Activated effector memory CD4-positive, alpha-beta T cell treated with Interleukin-2 at 50 U/mL for 16 hours (primary cell): ENCODE results near the gene KIRREL3.

Experiments
- DNase-seq: peaks from one replicate; pipeline ENCODE4 v3.0.0-alpha.2; 2020

Gene KIRREL3

DNA sequence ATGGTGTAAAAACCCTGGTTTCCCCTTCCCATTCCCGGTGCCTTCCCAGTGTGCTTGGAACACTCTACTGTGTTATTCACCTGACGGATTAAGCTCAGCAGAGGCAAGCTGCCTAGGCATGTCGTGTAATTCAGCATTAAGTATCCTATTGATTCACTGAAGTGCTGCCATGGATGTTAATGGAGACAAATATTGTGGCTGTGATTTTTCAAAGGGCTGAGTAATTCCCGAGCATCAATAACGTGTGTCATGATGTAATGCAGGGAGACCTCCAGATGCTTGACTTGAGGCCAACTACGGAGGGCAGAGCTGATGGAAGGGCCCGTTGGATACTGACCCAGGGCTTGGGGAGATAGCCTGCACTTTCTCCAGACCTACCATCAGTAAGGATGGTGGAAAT, 376.1 kb downstream of the KIRREL3 start:
- DNase-seq = no peak

DNA sequence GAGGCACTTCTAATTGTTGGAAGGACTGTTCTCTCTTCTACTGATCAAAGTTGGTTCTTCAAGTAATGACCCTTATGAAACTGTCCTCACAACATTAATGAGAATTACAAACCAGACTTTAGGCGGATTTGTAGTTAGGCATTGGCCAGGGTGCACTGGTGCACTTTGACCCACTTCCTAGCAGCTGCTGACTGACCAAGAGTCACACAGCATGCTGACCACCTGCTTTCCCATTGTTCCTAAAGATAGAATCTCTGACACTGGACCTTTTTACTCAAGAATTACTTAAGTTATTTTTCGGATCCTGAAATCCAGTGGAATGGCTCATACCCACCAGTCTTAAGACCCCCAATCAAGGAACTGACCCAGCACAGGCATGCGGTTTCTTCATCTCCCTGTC, 381.1 kb downstream of the KIRREL3 start:
- no peak for DNase-seq

DNA sequence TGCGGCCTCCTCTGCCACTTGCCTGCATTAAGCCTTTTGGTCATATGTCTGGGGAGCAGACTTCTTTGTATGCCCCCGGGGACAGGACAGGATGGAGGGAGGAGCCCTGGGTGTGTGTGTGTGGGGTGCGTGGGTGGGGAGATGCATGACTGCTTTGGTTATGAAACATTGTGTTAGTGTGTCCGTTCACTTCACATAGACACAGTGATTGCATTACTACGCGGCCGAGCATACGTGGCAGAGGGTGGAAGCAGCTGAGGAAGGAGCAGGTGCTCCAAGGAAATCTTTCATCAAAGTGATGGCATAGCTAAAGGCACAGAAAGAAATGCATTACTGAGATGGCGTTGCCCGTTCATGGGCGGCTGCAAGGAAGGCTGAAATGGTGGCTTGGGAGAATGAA, 384.7 kb downstream of the KIRREL3 start:
- DNase-seq = no peak

DNA sequence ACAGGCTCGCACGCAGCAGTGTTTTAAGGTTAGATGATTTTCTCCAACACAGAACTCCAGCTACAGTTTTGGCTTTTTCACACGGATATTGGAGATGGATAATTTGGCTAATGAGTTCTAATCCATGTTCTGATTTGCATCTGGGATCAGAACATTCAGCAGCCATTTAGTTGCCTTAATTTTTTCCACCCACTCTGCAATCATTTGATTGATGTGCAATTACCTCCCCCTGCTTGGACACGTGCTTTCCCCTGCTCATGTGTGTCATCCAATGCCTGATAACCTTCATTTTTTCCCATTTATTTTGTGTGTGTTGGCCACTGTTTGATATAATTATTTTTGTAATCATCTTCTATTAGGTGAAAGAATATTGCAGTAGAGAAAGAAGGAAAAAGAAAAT, 387.3 kb downstream of the KIRREL3 start:
- no peak for DNase-seq

DNA sequence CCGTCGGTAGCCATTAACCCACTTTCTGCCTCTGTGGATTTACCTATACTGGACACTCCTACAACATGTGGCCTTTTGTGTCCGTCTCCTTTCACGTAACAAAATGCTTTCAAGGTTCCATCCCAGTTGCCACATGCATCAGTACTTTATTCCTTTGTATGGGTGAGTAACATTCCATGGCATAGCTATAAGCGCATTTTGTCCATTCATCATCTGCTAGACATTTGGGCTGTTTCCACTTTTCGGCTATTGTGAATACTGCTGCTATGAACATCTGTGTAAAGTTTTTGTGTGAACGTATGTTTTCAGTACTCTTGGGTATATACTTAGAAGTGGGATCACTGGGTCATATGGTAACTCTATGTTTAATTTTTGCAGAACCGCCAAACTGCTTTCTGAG, 387.9 kb downstream of the KIRREL3 start:
- DNase-seq = no peak

DNA sequence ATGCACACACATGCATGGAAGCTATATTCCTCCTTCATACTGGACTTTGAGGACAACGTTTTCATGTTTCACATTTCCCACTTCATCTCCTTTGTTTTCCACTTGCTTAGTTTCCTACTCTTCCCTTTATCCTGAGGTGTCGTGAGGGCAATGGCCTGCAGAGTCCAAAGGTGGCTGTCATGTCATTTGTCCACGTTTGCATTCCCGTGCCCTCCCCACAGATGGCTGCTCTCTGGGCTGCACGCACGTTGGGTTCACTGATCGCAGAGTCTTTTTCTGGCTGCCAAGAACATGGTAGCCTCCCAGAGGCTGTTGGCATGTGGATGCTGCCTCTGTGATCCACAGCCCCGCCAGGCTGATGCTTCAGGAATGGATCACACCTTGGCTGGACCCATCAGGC, 389.1 kb downstream of the KIRREL3 start:
- DNase-seq = no peak

DNA sequence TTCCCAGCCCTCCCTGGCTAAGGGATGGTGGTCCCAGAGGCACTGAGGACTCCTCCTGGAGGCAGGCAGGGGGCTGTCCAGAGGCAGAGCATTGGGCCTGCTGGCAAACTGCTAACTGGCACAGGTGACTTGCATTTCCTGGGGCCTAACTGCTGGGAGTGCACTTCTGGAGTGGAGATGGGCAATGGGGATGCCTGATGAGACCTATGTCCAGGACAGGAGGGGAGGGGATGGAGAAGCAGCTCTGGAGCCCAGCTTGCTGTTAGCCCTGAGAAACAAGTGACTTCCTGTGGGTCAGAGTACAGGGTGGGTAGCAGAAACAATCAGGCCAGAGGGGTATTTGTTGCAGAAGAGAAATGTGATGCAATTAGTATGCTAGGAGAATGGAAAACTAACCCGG, 391.9 kb downstream of the KIRREL3 start:
- no peak for DNase-seq

DNA sequence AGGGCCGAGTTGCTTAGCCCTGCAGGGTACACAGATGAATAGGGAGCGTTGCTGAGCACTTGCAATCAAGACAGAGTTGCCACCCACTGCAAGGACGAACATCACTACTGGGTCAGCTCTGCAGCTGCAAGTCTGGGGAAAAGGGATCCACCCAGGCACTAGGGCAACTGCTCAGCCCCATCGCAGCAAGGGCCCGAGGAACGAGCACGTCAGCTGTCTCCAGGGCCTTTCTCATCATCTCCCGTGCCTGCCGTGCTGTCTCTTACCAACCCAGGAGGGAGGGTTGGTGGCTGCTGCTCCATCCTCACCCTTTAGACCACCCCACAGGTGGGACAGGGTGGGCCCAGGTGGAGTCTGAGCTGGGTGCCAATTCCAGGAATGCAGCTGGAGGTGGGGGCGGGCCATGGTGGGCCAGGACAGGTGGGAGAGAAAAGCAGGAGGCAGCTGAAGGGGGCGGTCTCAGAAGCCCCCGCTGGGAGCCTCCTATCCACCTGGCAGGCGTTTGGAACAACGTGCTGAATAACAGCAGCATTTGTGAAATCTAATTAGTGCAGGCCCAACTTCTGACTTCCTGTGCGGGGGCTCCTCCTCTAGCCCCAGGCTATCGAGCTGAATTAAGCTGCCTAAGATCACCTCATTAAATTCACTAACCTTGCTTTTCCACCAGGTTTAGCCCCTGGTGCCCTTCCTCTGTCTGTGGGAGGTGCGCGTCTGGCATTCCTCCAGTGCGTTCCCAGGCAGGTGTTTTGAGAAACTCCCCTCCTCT, 392.6 kb downstream of the KIRREL3 start:
- DNase-seq = no peak

DNA sequence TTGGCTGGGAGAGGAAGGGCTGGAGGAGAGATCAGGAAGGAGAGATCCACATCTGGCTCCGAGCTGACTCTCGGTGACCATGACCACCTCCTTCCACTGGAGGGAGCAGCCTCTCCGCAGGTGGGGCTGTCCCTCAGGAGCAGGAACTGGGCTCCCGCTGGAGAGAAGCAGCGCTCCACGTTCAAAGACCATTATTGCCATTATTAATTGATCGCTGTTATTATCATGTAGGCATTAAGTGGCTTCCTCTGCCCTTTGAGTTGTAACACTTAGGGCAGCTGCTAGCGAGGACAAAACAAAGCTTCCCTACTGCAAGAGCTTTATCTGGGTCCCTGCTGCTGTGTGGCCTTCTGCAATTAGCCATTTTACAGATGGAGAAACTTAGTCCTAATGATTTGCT, 393.2 kb downstream of the KIRREL3 start:
- DNase-seq = no peak

DNA sequence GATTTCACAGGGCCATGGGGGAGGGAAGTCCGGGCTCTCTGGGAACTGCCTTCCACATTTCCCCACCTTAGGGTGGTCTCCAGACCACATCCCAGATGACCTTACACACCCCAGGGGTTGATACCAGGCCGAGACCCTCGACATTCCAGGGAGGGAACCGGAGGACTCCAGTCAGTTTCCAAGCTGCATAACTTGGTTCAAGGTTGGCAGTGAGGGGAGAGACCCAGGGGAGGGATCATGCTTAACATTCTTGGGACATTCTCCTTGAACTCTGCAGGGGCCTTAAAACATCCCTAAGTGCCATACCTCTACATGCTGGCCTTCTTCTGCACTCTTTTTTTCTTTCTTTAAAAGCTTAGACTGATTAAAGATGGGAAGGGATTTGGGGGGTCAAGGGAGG, 394.1 kb downstream of the KIRREL3 start:
- DNase-seq = no peak

DNA sequence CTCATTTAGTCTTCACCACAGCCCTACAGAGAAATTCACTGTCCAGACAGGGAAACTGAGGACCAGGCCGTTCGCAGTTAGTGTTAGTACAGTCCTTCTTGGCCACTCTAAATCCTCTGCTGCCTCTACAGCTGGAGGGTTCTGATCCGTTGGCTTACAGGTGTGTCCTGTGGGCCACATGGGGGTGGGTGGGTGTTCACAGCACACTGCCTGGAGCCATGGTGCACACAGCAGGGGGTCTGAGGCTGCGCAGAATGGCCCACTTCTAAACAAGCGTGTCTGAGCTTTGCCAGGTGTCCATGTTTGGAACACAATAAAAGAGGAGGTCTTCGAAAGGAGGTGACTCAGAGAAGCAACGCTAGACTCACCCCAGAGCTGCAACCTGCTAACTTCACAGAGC, 396.1 kb downstream of the KIRREL3 start:
- no peak for DNase-seq

DNA sequence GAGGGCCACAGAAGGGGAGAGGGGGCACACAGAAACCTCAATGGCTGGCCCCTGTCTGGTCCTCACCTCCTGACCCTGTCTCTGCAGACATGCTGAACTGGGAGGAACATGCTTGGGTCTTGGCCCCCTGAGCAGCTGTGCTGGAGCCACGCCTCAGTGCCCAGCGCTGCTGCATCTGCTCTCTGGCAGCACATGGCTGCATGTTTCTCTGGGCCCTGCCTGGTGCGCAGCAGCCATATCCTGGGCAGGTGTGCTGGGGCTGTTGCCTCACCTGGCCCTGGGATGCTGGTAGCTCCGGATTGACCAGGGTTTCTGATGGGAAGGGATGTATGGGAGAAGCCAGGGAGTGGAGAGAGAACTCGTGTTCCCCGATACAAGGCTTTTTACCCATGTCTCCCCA, 397.1 kb downstream of the KIRREL3 start:
- no peak for DNase-seq

DNA sequence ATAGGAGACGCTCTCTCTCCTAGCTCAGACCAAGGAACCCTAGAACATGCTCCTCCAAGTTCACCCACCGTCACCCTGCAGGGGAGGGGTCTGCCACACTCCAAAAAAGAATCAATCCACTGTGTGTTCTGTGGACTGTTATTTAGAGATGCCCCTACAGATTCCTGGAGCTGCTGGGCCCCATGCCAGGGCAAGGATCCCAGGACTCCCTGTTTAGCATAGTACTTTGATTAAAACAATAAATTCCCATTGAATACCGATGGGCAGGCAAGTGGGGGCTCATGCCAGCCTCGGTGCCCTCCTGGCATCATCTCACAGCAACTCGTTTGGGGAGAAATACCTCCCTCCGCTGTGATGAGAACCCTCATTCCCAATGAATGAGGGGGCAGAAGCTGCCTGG, 397.6 kb downstream of the KIRREL3 start:
- DNase-seq = no peak

DNA sequence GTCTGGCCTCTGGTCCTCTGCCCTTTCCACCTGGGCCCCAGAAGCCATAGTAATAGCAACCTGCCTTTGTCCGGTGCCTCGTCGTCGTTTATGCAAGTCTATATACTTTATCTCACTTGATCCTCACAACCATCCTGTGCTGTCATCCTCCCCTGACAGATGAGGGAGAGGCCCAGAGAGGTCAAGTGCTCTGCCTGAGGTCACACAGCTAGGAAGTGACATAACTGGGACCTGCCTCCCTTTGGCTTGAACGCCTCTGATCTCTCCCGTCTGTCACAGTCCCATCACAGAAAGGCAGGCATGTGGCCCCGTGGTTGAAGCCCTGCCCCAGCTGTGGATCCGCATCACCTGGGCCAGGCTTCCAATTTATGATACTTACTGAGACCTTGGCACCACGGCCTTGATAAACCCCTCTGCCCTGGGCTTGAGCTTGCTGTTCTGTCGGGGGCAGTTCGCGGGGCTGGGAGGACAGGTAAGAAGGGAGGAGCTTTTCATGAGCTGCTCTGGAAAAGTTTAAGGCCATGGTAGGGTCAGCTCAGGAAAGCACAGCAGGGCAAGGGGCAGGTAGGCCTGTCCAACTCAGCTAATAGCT, 398.1 kb downstream of the KIRREL3 start:
- DNase-seq = no peak

DNA sequence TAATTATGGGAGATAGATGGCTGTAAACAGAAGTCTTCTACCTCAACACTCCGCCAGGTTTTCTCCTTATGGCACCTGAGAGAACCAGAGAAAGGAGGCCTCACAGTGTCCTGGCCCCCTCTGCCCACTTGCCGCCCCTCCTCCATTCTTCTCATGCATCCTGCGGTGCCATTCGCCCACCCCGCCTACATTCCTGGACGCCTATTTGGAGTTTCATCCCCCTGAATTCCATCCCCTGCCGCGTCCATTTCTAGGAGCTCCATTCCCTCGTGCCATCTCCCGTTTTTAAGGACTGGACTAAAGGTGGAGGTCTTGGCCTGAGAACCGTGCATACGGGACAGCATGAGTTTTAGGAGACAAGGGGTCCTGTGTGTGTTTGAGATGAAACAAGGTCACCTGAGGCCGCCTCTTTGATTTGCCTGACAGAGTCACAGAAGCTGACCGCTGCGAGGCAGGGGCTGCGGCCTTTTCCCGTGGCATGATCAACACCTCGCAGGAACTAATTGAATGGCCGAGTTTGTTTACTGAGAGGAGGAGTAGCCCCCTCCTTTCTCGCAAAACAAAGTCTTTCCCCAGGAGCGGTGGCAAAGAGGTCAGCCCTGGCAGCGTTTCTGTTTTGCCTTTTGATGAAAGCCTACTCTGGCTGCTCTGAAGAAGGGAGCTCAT, 398.9 kb downstream of the KIRREL3 start:
- no peak for DNase-seq

DNA sequence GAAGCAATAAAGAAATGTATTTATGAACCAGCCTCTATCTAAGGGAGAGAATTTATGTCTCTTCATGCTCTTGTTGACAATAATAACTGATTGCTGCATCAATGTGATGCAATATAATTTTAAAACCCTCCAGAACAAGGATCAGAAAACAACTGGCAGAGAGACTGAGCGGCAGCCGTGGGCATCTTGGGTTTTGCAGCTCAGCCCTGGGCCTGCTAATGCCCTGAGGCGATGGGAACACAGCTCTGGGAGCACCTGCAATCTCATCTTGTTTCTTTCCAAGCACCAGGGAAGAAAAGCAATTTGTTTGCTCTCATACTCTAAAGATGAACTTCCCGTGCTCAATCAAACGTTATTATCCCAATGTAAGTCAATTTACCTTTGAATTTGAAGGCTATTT, 399.4 kb downstream of the KIRREL3 start:
- DNase-seq = no peak

DNA sequence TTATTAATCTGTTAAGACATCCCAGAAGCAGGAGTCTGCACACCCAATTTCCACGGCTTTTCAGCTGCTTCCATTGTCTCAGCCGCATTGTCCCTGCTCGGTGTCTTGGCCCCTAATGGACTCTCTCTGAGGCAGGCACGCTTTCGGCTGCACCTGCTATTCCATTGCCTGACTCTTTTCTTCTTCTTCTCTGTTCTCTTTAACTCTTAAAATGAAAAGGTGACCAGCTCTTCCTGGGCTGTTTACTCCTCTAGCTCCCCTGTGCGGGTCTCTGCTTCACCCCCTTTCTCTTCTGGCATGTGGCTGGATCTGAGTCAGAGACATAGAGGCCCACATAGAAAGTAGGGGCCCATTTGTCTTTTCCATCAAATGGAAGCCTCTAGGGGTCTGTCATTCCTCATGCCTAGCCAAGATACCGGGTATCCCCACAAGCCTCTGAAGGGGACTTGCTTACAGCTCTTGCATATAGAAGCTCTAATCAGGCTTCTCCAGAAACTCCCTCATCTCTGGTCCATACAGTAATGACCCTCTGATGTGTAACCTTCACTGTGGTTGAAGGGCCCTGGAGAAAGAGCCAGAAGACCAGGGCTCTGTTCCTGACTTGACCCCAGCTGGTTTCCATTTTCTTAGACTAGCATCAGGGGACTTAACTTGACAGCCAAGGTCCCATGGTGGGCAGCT, 401.2 kb downstream of the KIRREL3 start:
- DNase-seq = no peak

DNA sequence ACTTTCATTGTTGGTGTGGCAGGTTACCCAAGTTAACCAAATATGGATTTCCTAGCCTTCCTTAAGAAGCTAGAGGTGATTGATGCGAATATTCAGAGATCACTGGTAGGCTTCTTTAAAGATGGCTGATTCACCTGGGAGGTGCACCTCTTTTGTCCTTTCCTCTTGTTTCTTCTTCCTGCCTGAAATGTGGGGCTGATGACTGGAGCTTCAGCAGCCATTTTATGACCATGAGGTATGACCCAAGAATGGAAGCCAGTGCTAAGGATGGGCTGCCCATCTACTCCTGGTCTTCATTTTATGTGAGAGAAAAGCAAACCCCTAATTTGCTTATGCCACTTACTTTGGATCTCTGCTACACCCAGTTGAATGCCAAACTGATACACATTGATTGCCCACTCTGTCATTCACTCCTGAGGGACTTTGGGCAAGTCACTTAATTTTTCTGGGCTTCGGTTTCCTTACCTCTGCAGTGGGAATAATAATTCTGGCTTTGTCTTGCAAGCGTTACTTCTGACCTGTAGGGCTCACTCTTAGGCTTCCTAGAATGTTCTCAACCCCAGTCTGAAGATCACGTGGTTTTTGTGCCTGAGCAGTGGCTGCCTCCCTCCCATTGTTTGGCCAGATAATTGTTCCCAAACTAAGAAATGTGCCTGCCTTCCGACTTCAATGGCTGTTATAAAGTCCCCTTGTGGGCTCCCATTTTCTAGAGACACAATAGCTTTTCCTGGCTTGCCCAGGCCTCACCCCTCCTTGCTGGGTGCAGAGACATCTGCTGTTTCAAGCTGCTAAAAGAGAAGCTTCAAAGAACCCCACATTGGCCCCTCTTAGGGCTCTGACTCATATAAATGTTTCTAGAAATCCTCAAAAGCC, 402.0 kb downstream of the KIRREL3 start:
- DNase-seq = no peak

DNA sequence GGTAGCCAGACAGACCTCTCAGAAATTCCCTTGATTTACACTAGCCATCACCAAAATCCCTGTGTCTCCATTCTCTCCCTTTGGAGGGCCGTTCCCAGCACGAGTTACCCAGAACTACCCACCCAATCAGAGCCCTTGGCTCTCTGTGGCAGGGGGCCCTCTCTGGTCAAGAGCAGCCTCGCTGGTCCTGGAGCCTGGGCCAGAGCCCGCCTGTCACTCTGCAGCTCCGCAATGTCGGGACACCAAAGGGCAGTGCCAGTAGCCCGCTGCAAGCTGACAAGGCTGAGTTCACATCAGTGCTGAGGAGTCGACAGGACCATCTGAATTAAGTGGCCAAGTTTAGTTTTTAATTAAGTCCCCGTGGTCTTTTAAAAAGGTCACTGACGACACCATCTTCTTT, 403.5 kb downstream of the KIRREL3 start:
- no peak for DNase-seq

DNA sequence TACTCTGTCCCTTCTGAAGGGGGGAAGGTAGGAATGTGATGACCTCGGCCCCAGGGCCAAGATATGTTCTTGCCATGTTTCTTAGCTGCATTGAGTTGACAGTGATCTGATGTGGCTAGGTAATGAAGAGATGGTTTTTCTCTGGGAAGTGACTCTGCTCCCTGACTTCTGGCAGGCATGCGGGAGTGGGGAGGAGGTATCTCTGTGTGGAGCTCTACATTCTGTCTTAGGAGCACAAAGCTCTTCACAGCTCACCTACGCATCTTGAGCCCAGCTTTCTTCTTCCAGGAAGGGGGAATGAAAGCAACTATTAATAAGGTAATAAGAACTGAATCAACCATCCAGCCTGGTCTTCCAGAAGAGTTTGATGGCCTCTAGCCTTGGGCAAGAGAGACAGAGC, 404.1 kb downstream of the KIRREL3 start:
- DNase-seq = no peak

DNA sequence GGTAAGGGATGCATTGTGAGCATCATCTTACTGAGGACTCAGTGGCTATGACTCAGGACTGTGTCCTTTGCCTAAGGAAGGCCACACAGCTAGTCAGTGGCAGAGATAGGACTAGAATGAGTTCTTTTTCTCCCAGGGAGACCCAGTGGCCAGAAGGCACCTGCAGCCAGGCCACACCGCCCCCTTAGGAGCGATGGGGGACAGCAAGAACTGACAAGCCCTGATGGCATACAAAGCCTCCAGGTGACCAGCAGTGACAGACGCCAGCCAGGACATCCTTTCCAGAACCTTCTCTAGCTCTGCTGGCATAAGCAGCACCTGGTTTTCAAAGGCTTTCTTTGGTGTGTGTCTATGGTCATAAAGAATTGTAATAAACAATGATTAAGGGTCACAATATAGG, 405.0 kb downstream of the KIRREL3 start:
- DNase-seq = no peak

DNA sequence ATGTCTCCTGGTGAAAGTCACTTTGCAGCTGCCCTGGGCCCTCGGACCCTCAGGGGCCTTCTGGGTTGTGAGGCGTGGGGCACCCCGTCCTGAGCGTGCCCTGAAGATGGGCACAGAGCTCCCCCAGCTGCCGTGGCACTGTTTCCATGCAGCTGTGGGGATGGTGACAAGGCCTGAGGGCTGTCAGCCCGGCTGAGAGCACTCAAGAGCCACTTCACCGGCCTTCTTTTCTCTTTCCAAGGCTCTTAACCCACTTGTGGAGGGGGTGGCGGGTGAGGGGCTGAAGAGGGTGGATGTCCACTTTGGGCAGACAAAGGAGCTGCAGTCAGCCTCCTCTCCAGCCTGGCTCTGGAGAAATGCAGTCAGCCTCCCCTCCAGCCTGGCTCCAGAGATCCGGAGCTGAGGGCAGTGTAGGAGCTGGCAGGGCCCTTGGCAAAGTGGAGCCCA, 405.6 kb downstream of the KIRREL3 start:
- no peak for DNase-seq
